HCT116 (cell line): Measurements from ENCODE around the gene SERPINH1. TPM values are rescaled to one million over a fixed set of nuclear protein-coding genes. Genes with fewer than 3 reads are reported as not detected.

Source experiments
- ATAC-seq: fragments of 200-7000 bp; cut with Tn5 transposase; 2 replicates; pipeline ENCODE4 v1.9.1; 2020; ENCODE audit warnings: mild to moderate bottlenecking, moderate library complexity
- BruUV-seq: library from RNA; stranded (reverse); fragments of 400-500 nt; replicated peaks from 2 replicates; lab custom pipeline; 2021; lab: Mats Ljungman, UMichigan
- CTCF ChIA-PET: fragments of 300-600 bp; sonication (Branson Sonifier 250); formaldehyde crosslinking; loops from one replicate; lab custom pipeline; 2021; ENCODE audit warnings: antibody characterized with exemption; lab: Charles Lee
- POLR2A ChIA-PET: fragments of 300-600, 350-600 bp; sonication (Branson Sonifier 250); formaldehyde crosslinking; loops from one replicate; lab custom pipeline; 2021; ENCODE audit warnings: antibody characterized with exemption; lab: Charles Lee
- RAD21 ChIA-PET, 2 experiments: fragments of 300-600 bp; sonication (Branson Sonifier 250); formaldehyde crosslinking; loops; one replicate each; lab custom pipeline; 2023; ENCODE audit warnings: low total read pairs in 2 of 2; ENCODE audit not compliant: uncharacterized antibody in 2 of 2, unreplicated experiment in 2 of 2, low non-redundant PET in 1 of 2; lab: Charles Lee
- DNase-seq: peaks from one replicate; pipeline ENCODE4 v3.0.0-alpha.2; 2010; ENCODE audit warnings: low read depth, low spot score
- H2AFZ ChIP-seq: fragments of 200-600 bp; shearing (Covaris generic), sonication (generic); 2 replicates; pipeline ENCODE4 v1.6.1; 2017; ENCODE audit warnings: low read depth, mixed run types, mixed read lengths, antibody characterized with exemption, low read length; ENCODE audit not compliant: poor library complexity, severe bottlenecking
- H3K27ac ChIP-seq: 2 replicates; pipeline ENCODE4 v1.5.1; 2012; ENCODE audit warnings: low read depth, low read length
- H3K27me3 ChIP-seq: fragments of 200-600 bp; sonication (generic); 2 replicates; pipeline ENCODE4 v1.6.1; 2016; ENCODE audit warnings: mixed run types, low read length, mixed read lengths; ENCODE audit not compliant: insufficient read depth
- H3K36me3 ChIP-seq, 2 experiments: fragments of 200-500 bp in 1 of 2; fragments of 200-600 bp in 1 of 2; sonication (Bioruptor generic) in 1 of 2; sonication (generic) in 1 of 2; 2 replicates each; pipeline versions ENCODE4 v1.5.1 to v1.6.1; 2014 to 2016; ENCODE audit warnings: low read length in 2 of 2, inconsistent platforms in 1 of 2, mixed read lengths in 1 of 2, mixed run types in 1 of 2; ENCODE audit not compliant: insufficient read depth in 2 of 2, control insufficient read depth in 1 of 2
- H3K4me1 ChIP-seq, 2 experiments: fragments of 200-600 bp in 1 of 2; sonication (generic) in 1 of 2; 2 replicates each; pipeline versions ENCODE4 v1.5.1 to v1.6.1; 2012 to 2017; ENCODE audit warnings: low read length in 2 of 2, inconsistent platforms in 1 of 2, mild to moderate bottlenecking in 1 of 2, mixed read lengths in 1 of 2, mixed run types in 1 of 2, moderate library complexity in 1 of 2; ENCODE audit not compliant: insufficient read depth in 2 of 2, control insufficient read depth in 1 of 2
- H3K4me2 ChIP-seq: fragments of 200-600 bp; sonication (generic); 2 replicates; pipeline ENCODE4 v1.6.1; 2017; ENCODE audit warnings: mixed run types, low read length, mixed read lengths
- H3K4me3 ChIP-seq, 2 experiments: fragments of 200-600 bp in 1 of 2; sonication (generic) in 1 of 2; replicated peaks in 1 of 2; 2 replicates each; pipeline ENCODE4 v1.5.1; 2011 to 2016; ENCODE audit warnings: low read length in 2 of 2, control low read depth in 1 of 2, low read depth in 1 of 2, mild to moderate bottlenecking in 1 of 2, mixed read lengths in 1 of 2, mixed run types in 1 of 2
- H3K79me2 ChIP-seq: fragments of 200-600 bp; sonication (generic); 2 replicates; pipeline ENCODE4 v1.6.1; 2017; ENCODE audit warnings: mild to moderate bottlenecking, mixed run types, low read length, moderate library complexity, mixed read lengths; ENCODE audit not compliant: insufficient read depth
- H3K9ac ChIP-seq: fragments of 200-600 bp; sonication (generic); 2 replicates; pipeline ENCODE4 v1.6.1; 2016; ENCODE audit warnings: low read length, mixed read lengths
- H3K9me2 ChIP-seq: fragments of 200-600 bp; sonication (generic), shearing (Covaris generic); 2 replicates; pipeline ENCODE4 v1.6.1; 2017; ENCODE audit warnings: mixed run types, mild to moderate bottlenecking, moderate library complexity; ENCODE audit not compliant: insufficient read depth
- H3K9me3 ChIP-seq, 2 experiments: fragments of 200-500 bp in 1 of 2; fragments of 200-600 bp in 1 of 2; sonication (Bioruptor generic) in 1 of 2; sonication (generic) in 1 of 2; 2 replicates each; pipeline ENCODE4 v1.6.1; 2014 to 2017; ENCODE audit warnings: low read length in 2 of 2, mixed read lengths in 2 of 2, inconsistent platforms in 1 of 2, low read depth in 1 of 2, mild to moderate bottlenecking in 1 of 2, mixed run types in 1 of 2, moderate library complexity in 1 of 2; ENCODE audit not compliant: control insufficient read depth in 1 of 2, insufficient read depth in 1 of 2
- H4K20me1 ChIP-seq: fragments of 200-600 bp; sonication (generic), shearing (Covaris generic); 2 replicates; pipeline ENCODE4 v1.6.1; 2017; ENCODE audit warnings: mixed run types, mild to moderate bottlenecking, moderate library complexity; ENCODE audit not compliant: insufficient read depth
- CTCF ChIP-seq, 3 experiments: fragments of 200-600 bp in 1 of 3; sonication (generic) in 1 of 3; IDR thresholded peaks in 2 of 3; conservative IDR thresholded peaks in 1 of 3; 2 replicates each; pipeline ENCODE4 v1.5.1; 2012 to 2017; ENCODE audit warnings: low read depth in 2 of 3, low read length in 2 of 3, antibody characterized with exemption in 1 of 3, borderline replicate concordance in 1 of 3, control low read depth in 1 of 3, mild to moderate bottlenecking in 1 of 3, mixed read lengths in 1 of 3, mixed run types in 1 of 3, moderate library complexity in 1 of 3; ENCODE audit not compliant: insufficient read depth in 1 of 3
- TCF7L2 ChIP-seq: IDR thresholded peaks from 2 replicates; pipeline ENCODE4 v1.7.0; 2011; ENCODE audit warnings: borderline replicate concordance, inconsistent platforms; ENCODE audit not compliant: insufficient read depth, insufficient read length; ENCODE audit errors: extremely low read depth
- ZBTB33 ChIP-seq: IDR thresholded peaks from 2 replicates; pipeline ENCODE4 v1.6.1; 2011; ENCODE audit warnings: mild to moderate bottlenecking, low read length, moderate library complexity; ENCODE audit not compliant: insufficient replicate concordance; ENCODE audit errors: extremely low read depth
- intact Hi-C: fragments of 100-400 bp; cut with micrococcal nuclease; formaldehyde crosslinking; loops from 2 replicates; pipeline ENCODE4 v1.10.0; 2022
- total RNA-seq: library from RNA; stranded (reverse); gene quantifications from one replicate; pipeline ENCODE4 v1.2.1, GENCODE V29; 2021; ENCODE audit not compliant: unreplicated experiment

SERPINH1 gene
- total RNA-seq, 1 experiment from 2014 or later = 84.9 TPM

- H3K36me3 ChIP-seq = peaks cover 20 to 21% of the 10 kb centered on the region in 2 experiments; a peak in 3 of 4 replicates
- TF ChIP-seq CTCF (IDR thresholded peaks at IDR 0.05 in 2 of 3, conservative IDR thresholded peaks at IDR 0.05 in 1 of 3; ENCODE audit: borderline replicate concordance in 1 of 3, insufficient read depth in 1 of 3, low read depth in 2 of 3, low read length in 2 of 3) (peak; percentile 10 to 31 (median 10); a peak in 2 of 6 replicates), TCF7L2 (no peak), ZBTB33 (no peak)
- no peaks in the 10 kb centered on the region for H4K20me1 ChIP-seq
- peaks cover 0 to 4% of the 10 kb centered on the region in 2 experiments; a peak in 1 of 4 replicates for H3K4me1 ChIP-seq
- H3K9me2 ChIP-seq = no peaks in the 10 kb centered on the region
- no peaks in the 10 kb centered on the region for H3K79me2 ChIP-seq
- no peak overlapping the region for H2AFZ ChIP-seq
- ATAC-seq (peak; percentile 33), DNase-seq (no peak)
- BruUV-seq = no TSS peak
- no peak overlapping the region for H3K27ac ChIP-seq
- H3K4me2 ChIP-seq = no peak overlapping the region
- no peak overlapping the region for H3K4me3 ChIP-seq
- H3K9me3 ChIP-seq = no peaks in the 10 kb centered on the region
- no peak overlapping the region for H3K9ac ChIP-seq
- ChIA-PET RAD21 (interaction anchor here in 1 of 2 experiments (0.6 kb wide), 1 partner anchor 211 kb away, joined by 3 read pairs; no protein-coding TSS in a partner anchor), CTCF (interaction anchor here (0.7 to 2.5 kb wide), 8 partner anchors 8 to 186 kb away, joined by 3 to 13 read pairs (median 3); no protein-coding TSS in a partner anchor), POLR2A (interaction anchor here (2.0 kb wide), 1 partner anchor 10 kb away, joined by 5 read pairs; no protein-coding TSS in a partner anchor)
- intact Hi-C loops = no loop called here
- H3K27me3 ChIP-seq = peaks cover 3% of the 10 kb centered on the region; the same call in 1 of the 2 replicates
These were observed 12.9 kb downstream of the SERPINH1 start for GRCh38 chr11:75574698-75575602.
